ENCODE measurements around the gene REEP6.

REEP6 gene

DNA sequence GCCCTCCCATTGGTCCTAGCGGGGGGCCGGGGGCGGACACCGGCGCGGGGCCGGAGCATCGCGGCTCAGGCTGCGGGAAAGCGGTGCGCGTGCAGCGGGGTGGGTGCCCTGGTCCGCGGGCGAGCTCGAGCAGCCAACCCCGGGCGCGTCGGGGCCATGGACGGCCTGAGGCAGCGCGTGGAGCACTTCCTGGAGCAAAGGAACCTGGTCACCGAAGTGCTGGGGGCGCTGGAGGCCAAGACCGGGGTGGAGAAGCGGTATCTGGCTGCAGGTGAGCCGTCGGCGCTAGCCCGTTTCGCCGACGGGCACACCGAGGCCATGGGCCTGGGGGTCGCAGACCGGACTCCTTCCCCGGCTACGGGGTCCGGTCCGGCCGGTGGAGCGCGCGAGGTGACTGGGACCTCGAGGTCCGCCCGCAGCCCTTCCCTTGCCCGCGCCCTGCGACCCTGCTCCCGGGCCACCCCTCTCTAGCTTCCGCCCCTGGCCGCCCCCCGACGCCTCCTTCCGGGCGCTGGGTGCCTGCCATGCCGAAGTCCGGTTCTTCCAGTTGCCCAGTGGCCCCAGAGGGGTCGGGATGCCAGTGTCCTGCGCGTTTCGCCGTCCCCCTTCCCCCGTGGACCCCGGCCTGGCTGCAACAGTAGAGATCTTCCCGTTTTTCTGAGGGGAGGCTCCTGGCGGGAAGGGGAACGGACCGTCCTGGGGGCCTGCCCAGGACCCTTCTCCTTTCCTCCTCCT, at the start of gene REEP6:
Gene REEP6, plus strand, starts transcription at position 68 of the 735 bp plus-strand sequence. Its CDS starts 89 bp downstream, at position 157.
- no peak for DNase-seq

DNA sequence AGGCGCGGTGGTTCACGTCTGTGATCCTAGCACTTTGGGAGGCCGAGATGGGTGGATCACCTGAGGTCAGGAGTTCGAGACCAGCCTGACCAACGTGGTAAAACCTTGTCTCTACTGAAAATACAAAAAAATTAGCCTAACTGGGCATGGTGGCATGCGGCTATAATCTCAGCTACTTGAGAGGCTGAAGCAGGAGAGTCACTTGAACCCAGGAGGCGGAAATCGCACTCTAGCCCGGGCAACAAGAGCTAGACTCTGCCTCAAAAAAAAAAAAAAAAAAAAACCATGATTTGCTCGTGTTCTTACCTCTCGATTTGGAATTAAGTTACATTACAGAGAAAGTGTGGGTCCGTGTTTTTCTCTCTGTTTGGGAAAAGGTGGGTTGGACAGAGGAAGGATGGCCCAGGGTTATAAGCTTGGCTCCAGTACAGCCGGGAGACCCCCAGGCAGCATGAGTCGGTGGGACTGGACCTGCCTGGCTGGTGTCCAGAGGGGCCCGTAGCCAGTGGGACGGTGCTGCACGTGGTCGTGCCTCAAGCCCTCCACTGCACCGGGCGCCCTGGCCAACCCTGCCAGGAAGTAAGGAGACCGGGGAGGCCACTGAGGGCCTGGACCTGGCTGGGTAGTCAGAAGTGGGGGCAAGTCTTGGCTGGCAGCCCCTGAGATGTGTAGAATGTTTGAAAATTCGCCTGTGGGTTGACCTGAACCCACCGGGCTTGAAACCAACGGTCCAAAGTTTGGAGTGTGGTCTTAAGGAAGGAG, 49.1 kb upstream of the REEP6 start:
- no peak for DNase-seq

DNA sequence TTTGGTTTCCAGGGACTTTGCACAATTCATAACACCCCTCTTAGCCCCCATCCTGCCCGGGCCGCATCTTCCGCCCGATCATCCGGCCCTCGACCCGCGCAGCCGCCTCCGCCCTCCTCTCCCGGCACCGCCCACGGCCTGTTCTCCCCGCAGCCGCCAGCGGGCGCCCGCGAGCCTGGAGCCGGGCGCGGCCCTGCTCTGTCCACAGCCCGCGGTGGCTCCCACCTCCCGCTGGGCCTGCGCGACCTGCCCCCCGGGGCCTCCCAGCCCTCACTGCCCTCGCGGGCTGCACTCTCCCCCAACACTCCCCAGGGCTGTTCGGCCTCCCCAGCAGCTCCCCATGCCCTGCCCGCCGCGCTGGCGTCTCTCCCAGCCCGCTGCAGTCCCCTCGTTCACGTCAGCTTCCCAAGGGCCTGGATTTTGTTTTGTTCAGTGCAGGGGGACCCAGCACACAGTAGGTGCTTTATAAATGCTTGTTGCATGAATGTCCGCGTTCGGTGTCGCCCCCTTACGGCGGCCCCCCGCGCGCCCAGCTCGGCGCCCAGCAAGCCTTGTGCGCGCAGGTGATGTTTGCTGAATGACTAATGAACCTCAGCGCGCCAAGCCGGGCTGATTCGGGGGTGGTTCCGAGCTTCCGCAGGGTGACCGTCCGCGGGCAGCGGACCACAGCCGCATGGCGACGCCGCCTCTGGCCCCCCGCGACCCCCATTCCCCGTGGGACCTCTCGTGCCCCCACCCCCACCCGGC, 45.6 kb upstream of the REEP6 start:
- peak; percentile 23 to 26 for DNase-seq

DNA sequence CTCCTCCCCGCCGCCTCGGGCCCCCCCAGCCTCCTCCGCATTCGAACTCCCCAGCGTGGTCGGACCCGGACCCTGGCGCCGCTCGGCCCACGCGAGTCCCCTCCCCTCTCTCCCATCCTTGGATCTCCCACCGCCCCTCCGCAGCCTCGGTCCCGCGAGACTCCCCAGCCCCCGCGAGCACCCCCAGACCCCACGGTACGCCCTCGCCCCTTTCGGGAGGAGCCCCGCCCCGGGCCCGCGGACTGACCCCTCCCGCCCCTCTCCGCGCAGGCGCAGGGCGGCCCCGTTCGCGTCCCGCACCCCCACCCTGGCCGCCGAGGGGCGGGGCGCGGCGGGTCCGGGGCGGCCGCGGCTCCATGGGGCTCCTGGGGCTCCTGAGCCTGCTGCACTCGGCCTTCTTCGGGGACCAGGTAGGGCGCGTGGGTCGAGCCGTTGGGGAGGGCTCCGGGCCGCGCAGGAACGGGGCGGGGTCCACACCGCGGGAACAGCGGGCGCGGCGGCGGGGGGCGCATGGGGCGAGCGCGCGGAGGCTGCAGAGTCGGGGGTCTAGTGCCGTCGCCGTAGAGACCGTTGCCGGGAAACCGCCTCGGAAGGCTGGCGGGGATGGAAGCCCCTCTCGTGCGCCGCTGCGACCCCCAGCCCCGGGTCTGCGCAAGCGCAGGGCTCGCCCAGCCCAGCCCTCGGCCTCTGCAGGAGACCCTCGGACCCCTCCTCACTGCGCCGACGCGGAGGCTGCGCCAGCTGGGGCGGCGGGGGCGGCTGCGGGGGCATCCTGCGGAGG, 44.9 kb upstream of the REEP6 start:
- DNase-seq = no peak

- no peak for DNase-seq
Measured at GRCh38 chr19:1446713-1447481, 44.1 kb upstream of the REEP6 start.

- DNase-seq = no peak
Measured at GRCh38 chr19:1447504-1447903, 43.5 kb upstream of the REEP6 start.

DNA sequence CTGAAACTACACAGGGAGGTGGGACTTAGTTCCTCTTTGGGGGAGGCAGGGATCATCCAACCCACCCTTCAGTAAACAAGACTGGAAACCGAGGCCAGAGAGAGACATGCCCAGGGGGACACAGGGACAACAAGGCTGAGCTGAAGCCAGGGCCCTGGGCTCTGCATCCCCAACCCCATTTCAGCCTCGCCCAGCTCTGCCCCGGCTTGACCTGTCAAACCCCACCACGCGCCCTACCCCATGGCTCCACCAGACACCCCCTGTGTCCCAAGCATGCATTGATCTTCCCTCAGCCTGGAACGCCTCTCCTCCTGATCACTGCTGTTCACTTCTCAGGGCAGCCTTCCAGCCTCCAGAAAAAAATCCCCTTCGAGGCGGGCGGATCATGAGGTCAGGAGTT, 43.0 kb upstream of the REEP6 start:
- DNase-seq = no peak

- DNase-seq = no peak
Measured at GRCh38 chr19:1449467-1450442, 41.2 kb upstream of the REEP6 start, which contains the start of gene APC2. Gene APC2, plus strand, starts transcription at chr19:1450121. Its CDS starts 2,881 bp downstream, at chr19:1453002.

- DNase-seq = no peak
Measured at GRCh38 chr19:1450735-1451731, 39.9 kb upstream of the REEP6 start.

GRCh38 chr19:1451916-1452801, 38.8 kb upstream of the REEP6 start:
- DNase-seq = no peak

DNA sequence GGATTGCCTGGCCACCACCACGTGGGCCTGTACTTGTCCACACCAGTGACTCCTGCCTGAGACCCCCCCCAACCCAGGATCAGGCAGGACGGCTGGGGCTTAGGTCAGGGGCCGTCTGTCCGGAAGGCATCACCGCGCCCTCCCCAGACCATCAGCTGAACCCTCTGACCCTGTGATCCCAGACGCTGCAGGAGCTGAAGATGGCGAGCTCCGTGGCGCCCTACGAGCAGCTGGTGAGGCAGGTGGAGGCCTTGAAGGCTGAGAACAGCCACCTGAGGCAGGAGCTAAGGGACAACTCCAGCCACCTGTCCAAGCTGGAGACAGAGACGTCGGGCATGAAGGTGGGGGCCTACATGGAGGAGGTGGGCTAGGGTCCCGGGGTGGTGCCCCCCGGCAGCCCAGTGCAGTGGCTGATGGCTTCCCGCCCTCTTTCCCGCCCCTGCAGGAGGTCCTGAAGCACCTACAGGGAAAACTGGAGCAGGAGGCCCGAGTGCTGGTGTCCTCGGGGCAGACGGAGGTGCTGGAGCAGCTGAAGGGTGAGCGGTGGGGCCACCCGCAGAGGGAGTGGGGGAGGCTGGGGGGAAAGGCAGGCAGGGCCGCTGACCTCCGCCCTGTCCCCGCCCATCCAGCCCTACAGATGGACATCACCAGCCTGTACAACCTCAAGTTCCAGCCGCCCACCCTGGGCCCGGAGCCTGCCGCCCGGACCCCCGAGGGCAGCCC, 38.0 kb upstream of the REEP6 start:
- no peak for DNase-seq

DNA sequence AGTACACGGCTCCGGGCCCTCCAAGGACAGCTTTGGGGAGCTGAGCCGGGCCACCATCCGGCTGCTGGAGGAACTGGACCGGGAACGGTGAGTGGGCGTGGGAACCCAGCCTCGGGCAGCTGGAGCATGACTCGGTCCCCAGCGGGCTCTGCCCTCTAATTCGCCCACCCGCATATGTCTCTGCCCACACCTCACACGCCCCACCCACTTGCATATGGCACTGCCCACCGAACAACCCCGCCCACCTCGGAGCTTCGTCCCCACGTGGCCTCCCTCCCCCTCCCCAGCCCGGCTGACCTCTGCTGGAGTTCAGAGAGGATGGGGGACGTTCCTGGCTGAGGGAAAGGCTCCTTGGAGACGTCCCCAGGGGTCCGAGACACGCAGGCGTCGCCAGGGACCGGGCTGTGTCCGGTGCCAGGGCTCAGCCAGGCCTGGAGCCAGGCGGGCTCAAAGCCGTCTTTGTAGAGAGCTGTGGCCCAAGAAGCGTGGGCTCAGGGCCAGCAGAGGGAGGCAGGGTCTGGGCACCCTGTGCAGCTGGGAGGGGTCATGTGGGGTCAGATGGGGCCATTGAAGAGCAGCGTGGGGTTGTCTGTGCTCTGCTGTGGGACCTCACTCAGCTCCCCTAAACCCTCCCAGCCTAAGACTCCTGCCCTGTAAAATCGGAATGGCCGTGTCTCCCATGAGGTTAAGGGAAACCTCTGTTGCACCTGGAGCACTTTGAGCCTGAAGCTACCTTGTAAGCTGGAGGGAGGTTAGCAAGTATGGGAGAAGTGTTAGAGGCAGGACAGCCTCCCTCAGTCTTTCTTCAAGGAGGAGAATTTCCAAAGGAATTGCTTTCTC, 37.2 kb upstream of the REEP6 start:
- DNase-seq = no peak

GRCh38 chr19:1455002-1455335, 36.0 kb upstream of the REEP6 start:
- DNase-seq = no peak

DNA sequence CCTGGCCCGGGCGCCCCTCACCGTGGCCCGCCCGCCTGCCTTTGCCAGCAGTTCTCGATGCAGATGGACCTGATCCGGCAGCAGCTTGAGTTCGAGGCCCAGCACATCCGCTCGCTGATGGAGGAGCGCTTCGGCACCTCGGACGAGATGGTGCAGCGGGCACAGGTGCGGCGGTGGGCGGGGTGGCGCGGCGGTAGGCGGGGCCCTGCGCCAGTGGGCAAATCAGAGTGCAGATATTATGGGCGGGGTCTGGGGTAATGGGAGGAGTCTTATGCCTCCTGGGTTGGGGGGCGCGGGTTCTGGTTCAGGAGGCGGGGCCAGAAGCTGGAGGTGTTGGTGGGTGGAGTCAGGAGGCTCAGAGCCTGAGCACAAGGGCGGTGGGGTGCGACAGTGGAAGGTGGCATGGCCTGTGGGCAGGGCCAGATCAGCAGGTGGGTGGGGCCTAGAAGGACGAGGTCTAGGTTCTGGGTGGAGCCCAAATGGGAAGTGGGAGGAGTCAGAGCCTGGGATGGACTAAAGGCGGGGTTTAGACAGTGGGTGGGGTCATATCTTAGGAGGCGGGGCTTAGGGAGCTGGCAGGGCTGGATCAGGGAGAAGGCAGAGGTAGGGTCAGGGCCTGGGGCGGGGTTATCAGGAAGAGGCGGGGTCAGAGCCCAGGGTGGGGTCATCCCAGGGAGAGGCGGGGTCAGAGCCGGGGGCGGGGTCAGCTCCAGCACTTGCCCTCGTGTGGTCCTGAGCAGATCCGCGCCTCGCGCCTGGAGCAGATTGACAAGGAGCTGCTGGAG, 35.5 kb upstream of the REEP6 start:
- DNase-seq = peak in 1 of 2 experiments; percentile 19

DNA sequence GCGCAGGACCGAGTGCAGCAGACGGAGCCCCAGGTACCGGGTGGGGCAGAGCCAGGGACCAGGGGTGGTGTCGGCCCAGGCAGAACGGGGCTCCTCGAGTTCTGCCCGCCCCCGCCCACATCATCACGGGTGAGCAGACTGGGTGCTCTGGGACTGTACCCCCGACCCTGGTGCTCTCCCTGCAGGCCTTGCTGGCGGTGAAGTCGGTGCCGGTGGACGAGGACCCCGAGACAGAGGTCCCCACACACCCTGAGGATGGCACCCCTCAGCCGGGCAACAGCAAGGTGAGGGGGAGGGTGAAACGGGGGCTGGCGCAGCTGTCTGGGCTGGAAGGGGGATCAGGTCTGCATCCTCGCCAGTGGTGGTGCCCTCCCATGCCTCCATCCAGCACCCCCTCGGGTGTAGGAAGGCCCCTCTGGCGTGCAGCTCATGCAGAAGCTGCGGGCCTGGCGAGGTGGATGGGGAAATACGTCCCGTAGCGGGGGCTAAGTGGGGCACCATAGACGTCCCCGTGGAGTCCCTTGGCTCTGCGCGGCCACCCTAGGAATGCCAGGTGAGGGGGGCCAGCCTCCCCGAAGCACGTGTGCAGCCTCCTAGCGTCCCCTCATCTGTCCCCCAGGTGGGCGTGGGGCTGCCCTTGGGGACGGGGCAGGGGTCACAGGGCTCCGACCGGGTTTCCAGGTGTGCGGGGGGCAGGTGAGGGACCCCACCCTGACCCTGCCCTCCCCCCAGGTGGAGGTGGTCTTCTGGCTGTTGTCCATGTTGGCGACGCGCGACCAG, 34.7 kb upstream of the REEP6 start:
- DNase-seq = no peak
